D721Med (cell line): ENCODE results near the gene FAT2.

Source experiments
- DNase-seq: peaks from one replicate; pipeline ENCODE4 v3.0.0; 2011; ENCODE audit warnings: low spot score; ENCODE audit not compliant: insufficient read length
- FAIRE-seq: peaks from 2 replicates; lab custom pipeline; 2011; peaks lifted over from hg19 to GRCh38; lab: Jason Lieb, UNC
- TF ChIP-seq, protein P1 (sequence below): IDR thresholded peaks from 2 replicates; pipeline ENCODE4 v1.5.1; 2012; ENCODE audit warnings: mild to moderate bottlenecking, control low read depth; ENCODE audit not compliant: insufficient read depth; ENCODE audit errors: missing control alignments

The FAT2 gene

DNA sequence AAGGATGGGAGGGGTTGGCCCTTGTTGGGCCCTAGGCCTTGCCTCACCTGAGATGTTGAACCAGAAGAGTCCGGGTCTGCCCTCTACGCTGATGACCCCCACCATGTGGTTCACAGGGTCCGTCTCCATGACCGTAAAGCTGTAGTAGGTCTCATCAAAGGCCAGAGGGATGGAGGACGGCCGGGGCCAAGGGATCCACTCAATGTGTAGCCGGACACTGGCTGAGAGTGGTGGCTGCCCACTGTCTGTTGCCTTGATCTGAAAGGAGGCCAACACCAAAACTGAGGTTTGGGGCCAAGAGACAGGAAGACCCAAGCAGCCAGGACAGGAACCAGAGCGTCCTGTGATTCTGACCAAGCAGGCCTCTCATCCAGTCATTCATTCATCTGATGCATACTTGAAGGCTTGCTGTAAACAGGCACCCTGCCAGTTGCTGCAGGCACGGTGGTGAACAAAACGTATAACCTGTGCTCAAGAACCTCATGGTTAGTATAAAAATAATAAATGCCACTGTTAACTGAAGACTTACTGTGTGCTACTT is 37.9 kb downstream of the FAT2 start:
- FAIRE-seq: no peak
- TF ChIP-seq, protein P1, sequence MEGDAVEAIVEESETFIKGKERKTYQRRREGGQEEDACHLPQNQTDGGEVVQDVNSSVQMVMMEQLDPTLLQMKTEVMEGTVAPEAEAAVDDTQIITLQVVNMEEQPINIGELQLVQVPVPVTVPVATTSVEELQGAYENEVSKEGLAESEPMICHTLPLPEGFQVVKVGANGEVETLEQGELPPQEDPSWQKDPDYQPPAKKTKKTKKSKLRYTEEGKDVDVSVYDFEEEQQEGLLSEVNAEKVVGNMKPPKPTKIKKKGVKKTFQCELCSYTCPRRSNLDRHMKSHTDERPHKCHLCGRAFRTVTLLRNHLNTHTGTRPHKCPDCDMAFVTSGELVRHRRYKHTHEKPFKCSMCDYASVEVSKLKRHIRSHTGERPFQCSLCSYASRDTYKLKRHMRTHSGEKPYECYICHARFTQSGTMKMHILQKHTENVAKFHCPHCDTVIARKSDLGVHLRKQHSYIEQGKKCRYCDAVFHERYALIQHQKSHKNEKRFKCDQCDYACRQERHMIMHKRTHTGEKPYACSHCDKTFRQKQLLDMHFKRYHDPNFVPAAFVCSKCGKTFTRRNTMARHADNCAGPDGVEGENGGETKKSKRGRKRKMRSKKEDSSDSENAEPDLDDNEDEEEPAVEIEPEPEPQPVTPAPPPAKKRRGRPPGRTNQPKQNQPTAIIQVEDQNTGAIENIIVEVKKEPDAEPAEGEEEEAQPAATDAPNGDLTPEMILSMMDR: no peak
- DNase-seq: no peak

GRCh38 chr5:151551985-151552384 is 39.1 kb downstream of the FAT2 start:
- no peak for FAIRE-seq
- TF ChIP-seq, protein P1: no peak

GRCh38 chr5:151550146-151550545 is 41.0 kb downstream of the FAT2 start:
- DNase-seq: no peak
- TF ChIP-seq, protein P1: no peak
- no peak for FAIRE-seq

More at GRCh38 chr5:151551985-151552384, 39.1 kb downstream of the FAT2 start:
- no peak for DNase-seq

DNA sequence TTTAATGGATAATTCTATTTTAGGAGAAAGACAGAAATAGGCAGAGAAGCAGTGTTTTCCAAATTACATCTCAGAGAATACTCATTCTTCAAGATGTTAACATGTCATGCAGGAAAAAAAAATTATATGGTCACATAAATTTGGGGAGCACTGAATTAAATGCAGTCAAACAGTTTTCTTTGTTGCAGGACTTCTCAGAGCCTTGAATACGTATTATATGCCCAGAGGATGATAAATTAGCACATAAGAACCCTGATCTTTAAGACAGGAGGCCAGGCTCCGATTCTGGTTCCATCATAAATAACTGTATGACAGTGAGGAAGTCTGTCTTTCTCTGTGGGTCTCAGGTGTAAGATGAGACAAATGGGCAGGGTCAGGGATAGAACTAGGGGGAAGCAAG is 41.4 kb downstream of the FAT2 start:
- TF ChIP-seq, protein P1: no peak

GRCh38 chr5:151547364-151547763 is 43.8 kb downstream of the FAT2 start:
- TF ChIP-seq, protein P1: no peak
- FAIRE-seq: no peak
- DNase-seq: no peak

More for the DNA sequence above, 41.4 kb downstream of the FAT2 start:
- FAIRE-seq (no peak), DNase-seq (no peak)

DNA sequence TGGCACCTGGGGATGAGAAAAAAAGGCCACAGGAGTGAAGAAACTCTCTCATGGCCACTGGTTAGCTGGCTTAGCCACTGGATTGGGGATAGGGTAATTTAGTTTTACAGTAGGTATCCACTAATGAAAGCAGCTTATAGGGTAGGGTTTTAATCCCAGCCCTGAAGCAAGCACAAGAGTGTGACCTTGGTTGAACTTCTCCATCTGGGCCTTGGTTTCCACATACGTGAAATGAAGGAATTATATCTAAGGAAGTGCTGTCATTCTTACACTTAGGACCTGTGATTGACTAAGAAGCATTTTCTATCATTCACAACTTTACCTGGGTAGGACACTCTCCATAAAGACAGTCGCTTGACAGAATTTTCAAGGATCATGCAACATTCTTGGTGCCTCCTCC is 49.6 kb downstream of the FAT2 start:
- TF ChIP-seq, protein P1: no peak
- FAIRE-seq (no peak), DNase-seq (no peak)
